Endodermal cell (in vitro differentiated cells): ENCODE data around the gene CPNE2. TPM values are rescaled to one million over a fixed set of nuclear protein-coding genes. Genes with fewer than 3 reads are reported as not detected.
"Not testable (repeated sequence)": the region's sequence is repeated elsewhere in the genome, so short reads cannot be mapped to it uniquely, and the experiment has no call there.

ENCODE experiments used
- DNase-seq: peaks from one replicate; pipeline ENCODE4 v3.0.0-alpha.2; 2017
- H3K27ac ChIP-seq: 2 replicates; pipeline ENCODE4 v1.5.1; 2013; ENCODE audit warnings: mild to moderate bottlenecking, low read depth, low read length, moderate library complexity
- H3K27me3 ChIP-seq: 2 replicates; pipeline ENCODE4 v1.6.1; 2013; ENCODE audit warnings: mild to moderate bottlenecking, low read length, moderate library complexity; ENCODE audit not compliant: insufficient read depth, control insufficient read depth, poor library complexity, severe bottlenecking
- H3K36me3 ChIP-seq: 2 replicates; pipeline ENCODE4 v1.7.0; 2013; ENCODE audit warnings: mild to moderate bottlenecking, low read length, moderate library complexity; ENCODE audit not compliant: control insufficient read depth, insufficient read depth
- H3K4me1 ChIP-seq: one replicate; pipeline ENCODE4 v1.7.0; 2013; ENCODE audit warnings: low read length; ENCODE audit not compliant: control insufficient read depth, insufficient read depth
- H3K4me3 ChIP-seq: 2 replicates; pipeline ENCODE4 v1.5.1; 2013; ENCODE audit warnings: mild to moderate bottlenecking, low read length, moderate library complexity
- H3K9ac ChIP-seq: 2 replicates; pipeline ENCODE4 v1.6.1; 2013; ENCODE audit warnings: mild to moderate bottlenecking, low read length, moderate library complexity; ENCODE audit not compliant: poor library complexity, severe bottlenecking; ENCODE audit errors: extremely low read depth
- H3K9me3 ChIP-seq: 2 replicates; pipeline ENCODE4 v1.6.1; 2013; ENCODE audit warnings: mild to moderate bottlenecking, low read length, moderate library complexity; ENCODE audit not compliant: control insufficient read depth
- H3K27ac Mint-ChIP-seq: 2 replicates; pipeline ENCODE4 v1.8.0; 2020; ENCODE audit warnings: mixed read lengths
- H3K27me3 Mint-ChIP-seq: 2 replicates; pipeline ENCODE4 v1.8.0; 2021; ENCODE audit warnings: mild to moderate bottlenecking, mixed read lengths; ENCODE audit not compliant: insufficient read depth
- H3K36me3 Mint-ChIP-seq: 2 replicates; pipeline ENCODE4 v1.8.0; 2020; ENCODE audit warnings: low read depth, mixed read lengths
- H3K4me1 Mint-ChIP-seq: 2 replicates; pipeline ENCODE4 v1.8.0; 2020; ENCODE audit warnings: mixed read lengths
- H3K4me3 Mint-ChIP-seq: 2 replicates; pipeline ENCODE4 v1.8.0; 2020; ENCODE audit warnings: mild to moderate bottlenecking, moderate library complexity, mixed read lengths
- H3K9me3 Mint-ChIP-seq: 2 replicates; pipeline ENCODE4 v1.8.0; 2020; ENCODE audit warnings: mild to moderate bottlenecking, mixed read lengths
- WGBS, 2 experiments: methylation state at CpG; one replicate each; pipeline versions ENCODE4 v1.1.5 to v1.1.7; 2013; ENCODE audit warnings: missing lambda C conversion rate in 2 of 2, mixed read lengths in 1 of 2; ENCODE audit not compliant: insufficient coverage in 1 of 2, insufficient read length in 1 of 2; 5-methylcytosine and 5-hydroxymethylcytosine counted together
- total RNA-seq, 2 donors: library from RNA; stranded (reverse); fragmentation: NEBNext Ultra II Directional in 1 of 2; extraction: Animal tissue kit (Norgen Biotek cat#: 25700) in 1 of 2; gene quantifications; 2 replicates in 1 of 2; 3 replicates in 1 of 2; pipeline ENCODE4 v1.2.1, GENCODE V29; 2021
- TF ChIP-seq, protein P1 (sequence below): fragments of 200-600 bp; sonication (generic); conservative IDR thresholded peaks from 2 replicates; pipeline ENCODE4 v1.5.0; 2021; ENCODE audit warnings: antibody characterized with exemption, mild to moderate bottlenecking

CPNE2 gene
- total RNA-seq, 2 donors from 2014 or later: 12.3 to 16.6 TPM

DNA sequence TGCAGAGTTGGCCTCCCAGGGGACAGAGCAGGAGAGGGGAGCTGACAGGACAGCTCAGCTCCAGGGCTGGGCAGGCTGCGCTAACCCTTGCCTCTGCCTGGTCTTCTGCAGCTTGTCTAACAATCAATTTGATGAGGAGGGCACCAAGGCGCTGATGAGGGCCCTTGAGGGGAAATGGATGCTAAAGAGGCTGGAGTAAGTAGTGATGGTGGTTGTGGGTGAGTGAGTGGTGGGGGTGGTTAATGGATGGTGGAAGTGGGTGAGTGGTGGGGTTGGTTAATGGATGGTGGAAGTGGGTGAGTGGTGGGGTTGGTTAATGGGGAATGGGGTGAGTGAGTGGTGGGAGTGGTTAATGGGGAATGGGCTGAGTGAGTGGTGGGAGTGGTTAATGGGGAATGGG, 22.0 kb upstream of the CPNE2 start:
- Histone ChIP-seq H3K36me3 (no peaks in the 10 kb centered on the region), H3K9me3 (no peaks in the 10 kb centered on the region), H3K4me1 (no peaks in the 10 kb centered on the region), H3K27me3 (no peaks in the 10 kb centered on the region), H3K4me3 (no peak overlapping the region), H3K9ac (no peak overlapping the region), H3K27ac (no peak overlapping the region)
- TF ChIP-seq, protein P1, sequence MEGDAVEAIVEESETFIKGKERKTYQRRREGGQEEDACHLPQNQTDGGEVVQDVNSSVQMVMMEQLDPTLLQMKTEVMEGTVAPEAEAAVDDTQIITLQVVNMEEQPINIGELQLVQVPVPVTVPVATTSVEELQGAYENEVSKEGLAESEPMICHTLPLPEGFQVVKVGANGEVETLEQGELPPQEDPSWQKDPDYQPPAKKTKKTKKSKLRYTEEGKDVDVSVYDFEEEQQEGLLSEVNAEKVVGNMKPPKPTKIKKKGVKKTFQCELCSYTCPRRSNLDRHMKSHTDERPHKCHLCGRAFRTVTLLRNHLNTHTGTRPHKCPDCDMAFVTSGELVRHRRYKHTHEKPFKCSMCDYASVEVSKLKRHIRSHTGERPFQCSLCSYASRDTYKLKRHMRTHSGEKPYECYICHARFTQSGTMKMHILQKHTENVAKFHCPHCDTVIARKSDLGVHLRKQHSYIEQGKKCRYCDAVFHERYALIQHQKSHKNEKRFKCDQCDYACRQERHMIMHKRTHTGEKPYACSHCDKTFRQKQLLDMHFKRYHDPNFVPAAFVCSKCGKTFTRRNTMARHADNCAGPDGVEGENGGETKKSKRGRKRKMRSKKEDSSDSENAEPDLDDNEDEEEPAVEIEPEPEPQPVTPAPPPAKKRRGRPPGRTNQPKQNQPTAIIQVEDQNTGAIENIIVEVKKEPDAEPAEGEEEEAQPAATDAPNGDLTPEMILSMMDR: no peak
- no peaks in the 10 kb centered on the region for H3K4me1 Mint-ChIP-seq
- no peak for DNase-seq
- H3K9me3 Mint-ChIP-seq: no peaks in the 10 kb centered on the region
- H3K4me3 Mint-ChIP-seq: no peak overlapping the region
- no peaks in the 10 kb centered on the region for H3K36me3 Mint-ChIP-seq
- 90% methylated on average over 2 of the region's 2 CpGs; no CpG with 5 or more reads in 1 of the 2 experiments for WGBS, 2 experiments
- peaks cover 1% of the 10 kb centered on the region for H3K27me3 Mint-ChIP-seq
- H3K27ac Mint-ChIP-seq: no peak overlapping the region

DNA sequence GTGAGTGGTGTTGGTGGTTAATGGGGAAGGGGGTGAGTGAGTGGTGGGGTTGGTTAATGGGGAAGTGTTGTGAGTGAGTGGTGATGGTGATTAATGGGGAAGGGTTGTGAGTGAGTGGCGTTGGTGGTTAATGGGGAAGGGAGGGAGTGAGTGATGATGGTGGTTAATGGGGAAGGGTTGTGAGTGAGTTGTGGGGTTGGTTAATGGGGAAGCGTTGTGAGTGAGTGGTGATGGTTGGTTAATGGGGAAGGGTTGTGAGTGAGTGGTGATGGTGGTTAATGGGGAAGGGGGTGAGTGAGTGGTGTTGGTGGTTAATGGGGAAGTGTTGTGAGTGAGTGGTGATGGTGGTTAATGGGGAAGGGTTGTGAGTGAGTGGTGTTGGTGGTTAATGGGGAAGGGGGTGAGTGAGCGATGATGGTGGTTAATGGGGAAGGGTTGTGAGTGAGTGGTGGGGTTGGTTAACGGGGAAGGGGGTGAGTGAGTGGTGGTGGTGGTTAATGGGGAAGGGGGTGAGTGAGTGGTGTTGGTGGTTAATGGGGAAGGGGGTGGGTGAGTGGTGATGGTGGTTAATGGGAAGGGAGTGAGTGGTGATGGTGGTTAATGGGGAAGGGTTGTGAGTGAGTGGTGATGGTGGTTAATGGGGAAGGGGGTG, 21.2 kb upstream of the CPNE2 start:
- DNase-seq, H3K27ac Mint-ChIP-seq, H3K9ac ChIP-seq: not testable (repeated sequence)

DNA sequence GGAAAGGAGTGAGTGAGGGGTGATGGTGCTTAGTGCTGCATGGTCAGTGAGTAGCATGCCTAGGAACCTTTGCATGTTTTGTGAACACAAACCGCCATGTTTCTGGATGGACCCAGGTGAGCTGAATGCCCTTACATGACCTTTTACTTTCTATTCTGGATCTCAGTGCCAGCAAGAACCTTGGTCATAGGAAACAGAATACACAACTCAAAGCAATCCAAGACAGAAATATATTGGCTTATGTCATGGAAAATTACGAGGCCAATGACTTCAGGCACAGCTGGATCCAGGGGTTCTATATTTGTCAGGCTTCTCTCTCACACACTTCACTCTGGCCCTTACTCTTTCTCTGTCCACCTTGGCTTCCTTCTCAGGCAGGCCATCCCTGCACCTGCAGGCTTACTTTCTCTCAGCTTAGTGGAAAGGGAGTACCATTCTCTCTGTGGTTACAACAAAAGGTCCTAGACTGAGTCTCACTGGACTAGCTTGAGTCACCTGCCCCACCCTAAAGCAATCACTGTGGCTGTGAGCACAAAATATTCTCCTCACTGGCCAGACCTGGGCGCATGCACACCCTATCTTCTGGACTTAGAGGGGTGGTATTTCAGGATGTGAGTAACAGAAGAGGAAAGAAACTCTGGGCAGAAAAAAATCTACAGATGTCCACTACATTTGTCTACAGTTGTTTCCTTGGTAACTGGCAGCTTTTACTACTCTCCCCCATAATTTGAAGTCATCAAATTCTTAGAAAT, 20.4 kb upstream of the CPNE2 start:
- 82 to 93% methylated on average over 2 of the region's 3 CpGs for WGBS, 2 experiments
- Histone ChIP-seq H3K27ac (no peak overlapping the region), H3K27me3 (no peaks in the 10 kb centered on the region), H3K9me3 (no peaks in the 10 kb centered on the region), H3K36me3 (no peaks in the 10 kb centered on the region), H3K9ac (no peak overlapping the region), H3K4me1 (no peaks in the 10 kb centered on the region), H3K4me3 (no peak overlapping the region)
- DNase-seq: no peak
- H3K36me3 Mint-ChIP-seq: no peaks in the 10 kb centered on the region
- H3K4me3 Mint-ChIP-seq: no peak overlapping the region
- no peak overlapping the region for H3K27ac Mint-ChIP-seq
- TF ChIP-seq, protein P1: no peak
- H3K27me3 Mint-ChIP-seq: peaks cover 2% of the 10 kb centered on the region
- no peaks in the 10 kb centered on the region for H3K4me1 Mint-ChIP-seq
- H3K9me3 Mint-ChIP-seq: no peaks in the 10 kb centered on the region

More for the DNA sequence above, 21.2 kb upstream of the CPNE2 start:
- H3K36me3 Mint-ChIP-seq, H3K9me3 Mint-ChIP-seq, H3K4me1 ChIP-seq, H3K4me3 ChIP-seq, H3K4me1 Mint-ChIP-seq, H3K27ac ChIP-seq, H3K27me3 Mint-ChIP-seq, H3K36me3 ChIP-seq, H3K27me3 ChIP-seq, H3K4me3 Mint-ChIP-seq, H3K9me3 ChIP-seq: not testable (repeated sequence)
- WGBS, 2 experiments: 89 to 100% methylated on average over 2 to 4 of the region's 4 CpGs
